GM18907 (cell line): ENCODE data around the gene PRPF6.
A peak's percentile ranks its signal among the peaks of the same experiment; 100 is the strongest.

ENCODE experiments used
- ATAC-seq: cut with Tn5 transposase; IDR thresholded peaks from one replicate; pipeline ENCODE4 v1.9.1; 2021; ENCODE audit warnings: mild to moderate bottlenecking, moderate library complexity; ENCODE audit not compliant: unreplicated experiment

PRPF6 gene, protein sequence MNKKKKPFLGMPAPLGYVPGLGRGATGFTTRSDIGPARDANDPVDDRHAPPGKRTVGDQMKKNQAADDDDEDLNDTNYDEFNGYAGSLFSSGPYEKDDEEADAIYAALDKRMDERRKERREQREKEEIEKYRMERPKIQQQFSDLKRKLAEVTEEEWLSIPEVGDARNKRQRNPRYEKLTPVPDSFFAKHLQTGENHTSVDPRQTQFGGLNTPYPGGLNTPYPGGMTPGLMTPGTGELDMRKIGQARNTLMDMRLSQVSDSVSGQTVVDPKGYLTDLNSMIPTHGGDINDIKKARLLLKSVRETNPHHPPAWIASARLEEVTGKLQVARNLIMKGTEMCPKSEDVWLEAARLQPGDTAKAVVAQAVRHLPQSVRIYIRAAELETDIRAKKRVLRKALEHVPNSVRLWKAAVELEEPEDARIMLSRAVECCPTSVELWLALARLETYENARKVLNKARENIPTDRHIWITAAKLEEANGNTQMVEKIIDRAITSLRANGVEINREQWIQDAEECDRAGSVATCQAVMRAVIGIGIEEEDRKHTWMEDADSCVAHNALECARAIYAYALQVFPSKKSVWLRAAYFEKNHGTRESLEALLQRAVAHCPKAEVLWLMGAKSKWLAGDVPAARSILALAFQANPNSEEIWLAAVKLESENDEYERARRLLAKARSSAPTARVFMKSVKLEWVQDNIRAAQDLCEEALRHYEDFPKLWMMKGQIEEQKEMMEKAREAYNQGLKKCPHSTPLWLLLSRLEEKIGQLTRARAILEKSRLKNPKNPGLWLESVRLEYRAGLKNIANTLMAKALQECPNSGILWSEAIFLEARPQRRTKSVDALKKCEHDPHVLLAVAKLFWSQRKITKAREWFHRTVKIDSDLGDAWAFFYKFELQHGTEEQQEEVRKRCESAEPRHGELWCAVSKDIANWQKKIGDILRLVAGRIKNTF

DNA sequence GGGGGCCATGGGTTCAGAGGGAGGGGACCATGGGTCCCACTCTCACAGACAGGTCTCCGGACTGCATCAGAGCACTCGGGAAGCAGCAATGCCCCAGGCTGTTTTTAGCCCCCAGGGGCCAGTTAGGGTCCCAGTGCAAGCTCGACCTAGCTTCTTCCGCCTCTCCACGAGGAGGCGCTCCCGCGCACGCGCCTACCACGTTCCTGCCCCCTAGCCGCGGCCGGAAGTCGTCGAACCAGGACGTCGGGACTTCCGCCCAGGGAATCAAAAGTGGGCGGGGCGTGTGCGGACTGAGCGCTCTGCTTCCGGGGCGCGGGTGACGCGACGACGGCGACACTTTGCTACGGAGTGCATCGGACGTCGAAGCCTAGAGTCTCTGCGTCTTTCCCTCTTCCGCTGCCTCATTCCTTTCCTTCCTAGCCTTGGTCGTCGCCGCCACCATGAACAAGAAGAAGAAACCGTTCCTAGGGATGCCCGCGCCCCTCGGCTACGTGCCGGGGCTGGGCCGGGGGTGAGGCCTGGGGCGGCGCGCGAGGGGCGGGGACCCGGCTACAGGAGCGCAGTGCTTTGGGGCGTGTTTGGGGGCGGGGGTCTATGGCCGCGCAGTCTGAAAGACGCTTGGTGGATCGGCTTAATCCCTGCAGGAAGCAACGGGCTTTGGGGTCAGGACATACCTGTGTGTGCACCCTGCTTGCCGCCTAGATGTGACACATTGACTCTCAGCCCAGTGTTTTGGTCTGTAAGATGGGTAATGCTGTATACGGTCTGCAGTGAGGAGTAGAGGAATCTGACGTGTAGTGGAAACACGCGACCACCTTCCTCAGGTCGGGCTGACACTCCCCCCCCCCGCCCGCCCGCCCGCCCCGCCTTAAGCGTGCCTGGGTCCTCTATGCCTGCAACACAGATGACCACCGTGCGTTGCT, at the start of gene PRPF6:
Gene PRPF6, plus strand, starts transcription at position 327 of the 923 bp plus-strand sequence. Its CDS starts 114 bp downstream, at position 441.
- ATAC-seq, result peak; percentile 49

GRCh38 chr20:63931735-63932134, 49.2 kb upstream of the PRPF6 start:
- ATAC-seq, result no peak

DNA sequence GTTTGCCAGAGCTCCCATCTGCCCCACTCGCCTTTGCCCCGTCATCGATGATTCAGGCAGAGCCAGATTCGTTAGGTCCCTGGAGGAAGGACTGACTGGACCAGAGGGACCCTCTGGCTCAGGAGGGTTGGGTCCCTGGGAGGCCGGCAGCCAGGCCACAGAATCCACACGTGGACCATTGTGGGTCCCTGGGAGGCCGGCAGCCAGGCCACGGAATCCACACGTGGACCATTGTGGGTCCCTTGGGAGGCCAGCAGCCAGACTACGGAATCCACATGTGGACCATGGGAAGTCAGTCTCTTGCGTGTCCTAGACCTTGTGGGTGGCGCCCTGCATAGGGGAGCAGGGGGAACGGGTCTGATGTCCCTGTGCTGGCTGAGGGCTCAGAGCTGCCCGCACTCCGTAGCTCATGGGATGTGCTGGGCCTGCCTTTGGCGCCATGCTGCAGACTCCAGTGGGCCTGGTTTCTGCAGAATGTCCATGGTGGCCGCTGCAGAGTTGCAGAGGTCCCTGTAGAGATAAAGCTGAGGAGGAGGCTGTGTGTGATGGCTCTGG, 48.2 kb upstream of the PRPF6 start:
- ATAC-seq, result no peak

DNA sequence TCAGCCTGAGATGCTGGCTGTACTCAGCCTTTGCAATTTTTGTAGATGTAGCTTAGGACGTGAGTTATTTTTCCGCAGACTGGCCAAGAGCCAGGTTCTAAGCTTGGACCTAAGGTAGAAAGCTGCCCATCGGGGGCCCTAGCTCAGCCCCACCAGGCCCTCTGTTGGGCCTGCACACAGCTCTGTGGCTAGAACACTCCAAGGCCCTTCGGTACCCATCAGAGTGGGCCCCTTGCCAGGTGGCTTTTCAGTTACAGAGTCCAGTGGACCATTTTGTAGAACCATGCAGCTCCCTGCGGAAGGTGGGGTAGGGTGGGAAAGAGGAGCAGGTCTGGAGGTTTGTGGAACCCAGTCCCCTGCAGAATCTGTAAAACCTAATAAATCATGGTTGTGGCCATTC, 47.3 kb upstream of the PRPF6 start:
- no peak for ATAC-seq

DNA sequence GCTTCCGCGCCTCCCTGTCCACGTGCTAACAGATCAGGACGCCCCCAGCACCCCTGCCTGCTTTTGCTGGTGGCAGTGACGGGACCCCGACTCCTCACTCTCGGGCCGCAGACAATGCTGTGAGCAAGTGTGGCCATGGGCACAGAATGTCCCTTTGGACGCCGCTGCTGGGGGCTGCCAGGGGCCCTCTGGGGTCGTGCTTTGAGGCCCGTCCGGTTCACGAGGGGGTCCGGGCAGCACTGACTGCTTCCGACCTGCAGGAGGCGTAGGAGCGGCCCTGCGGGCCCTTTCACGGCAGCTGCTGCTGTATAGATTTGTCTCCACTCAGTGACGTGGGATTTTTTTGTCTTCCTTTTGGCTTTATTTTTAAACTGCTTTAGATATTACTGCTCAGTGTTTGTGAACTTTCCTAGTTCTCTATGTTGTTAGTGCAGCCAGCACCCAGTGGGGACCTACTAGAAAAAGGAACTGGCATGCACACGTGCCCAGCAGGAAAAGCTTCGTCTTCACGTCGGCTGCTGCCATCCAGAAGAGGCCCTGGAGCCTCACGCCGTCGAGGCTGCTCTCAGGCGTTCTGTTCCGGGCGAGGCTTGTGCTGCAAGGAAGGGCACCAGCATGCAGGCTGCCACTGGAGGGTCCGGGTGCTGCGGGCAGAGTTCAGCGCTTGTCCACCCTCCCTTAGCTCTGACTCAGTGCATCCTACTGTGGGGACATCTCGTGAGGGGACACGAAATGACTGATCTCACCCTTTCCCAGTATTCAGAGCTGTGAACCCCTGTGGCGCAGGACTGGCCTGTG, 46.5 kb upstream of the PRPF6 start:
- ATAC-seq, result no peak

- no peak for ATAC-seq
These were observed 45.5 kb upstream of the PRPF6 start for GRCh38 chr20:63935447-63935846.

DNA sequence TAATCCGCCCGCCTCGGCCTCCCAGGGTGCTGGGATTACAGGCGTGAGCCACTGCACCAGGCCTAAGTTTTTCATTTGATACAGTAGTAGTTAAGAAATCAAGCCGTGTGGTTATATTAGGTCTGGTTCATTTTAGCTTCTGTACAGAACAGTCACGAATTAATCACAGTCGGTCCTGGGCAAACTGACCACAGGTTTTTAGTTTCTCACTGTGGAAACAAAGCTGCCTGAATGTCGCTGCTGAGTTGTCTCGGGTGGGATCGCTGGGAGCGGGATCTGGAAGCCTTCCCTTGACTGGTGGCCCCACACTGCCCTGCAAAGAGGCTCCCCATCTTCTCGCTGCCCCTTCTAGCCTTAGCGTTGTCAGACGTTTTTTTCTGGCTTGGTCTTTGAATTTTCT, 43.3 kb upstream of the PRPF6 start:
- ATAC-seq, result no peak

GRCh38 chr20:63939061-63939935, 41.6 kb upstream of the PRPF6 start:
- no peak for ATAC-seq

DNA sequence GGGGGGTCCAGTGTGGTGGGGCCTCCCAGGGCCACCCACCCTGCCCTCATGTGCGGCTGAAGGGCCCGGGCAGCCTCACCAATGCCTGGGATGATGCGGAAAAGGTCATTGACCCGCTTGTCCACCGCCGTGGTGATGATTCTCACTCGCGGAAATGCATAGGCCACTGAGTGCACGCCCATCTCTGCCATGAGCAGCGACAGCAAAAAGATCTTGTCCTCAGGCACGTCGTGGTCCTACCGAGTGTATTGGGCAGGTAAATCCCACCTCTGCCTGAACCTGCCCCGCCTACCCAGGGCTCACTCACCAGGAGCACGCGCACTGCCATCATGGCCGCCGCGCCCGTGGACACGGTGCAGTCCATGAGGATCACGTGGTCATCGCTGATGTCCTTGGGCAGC, 40.9 kb upstream of the PRPF6 start:
- ATAC-seq, result no peak

- no peak for ATAC-seq
These were observed 40.3 kb upstream of the PRPF6 start for GRCh38 chr20:63940472-63941266.

GRCh38 chr20:63941282-63942081, 39.5 kb upstream of the PRPF6 start:
- no peak for ATAC-seq

- ATAC-seq, result no peak
These were observed 38.5 kb upstream of the PRPF6 start for GRCh38 chr20:63942250-63942951.

DNA sequence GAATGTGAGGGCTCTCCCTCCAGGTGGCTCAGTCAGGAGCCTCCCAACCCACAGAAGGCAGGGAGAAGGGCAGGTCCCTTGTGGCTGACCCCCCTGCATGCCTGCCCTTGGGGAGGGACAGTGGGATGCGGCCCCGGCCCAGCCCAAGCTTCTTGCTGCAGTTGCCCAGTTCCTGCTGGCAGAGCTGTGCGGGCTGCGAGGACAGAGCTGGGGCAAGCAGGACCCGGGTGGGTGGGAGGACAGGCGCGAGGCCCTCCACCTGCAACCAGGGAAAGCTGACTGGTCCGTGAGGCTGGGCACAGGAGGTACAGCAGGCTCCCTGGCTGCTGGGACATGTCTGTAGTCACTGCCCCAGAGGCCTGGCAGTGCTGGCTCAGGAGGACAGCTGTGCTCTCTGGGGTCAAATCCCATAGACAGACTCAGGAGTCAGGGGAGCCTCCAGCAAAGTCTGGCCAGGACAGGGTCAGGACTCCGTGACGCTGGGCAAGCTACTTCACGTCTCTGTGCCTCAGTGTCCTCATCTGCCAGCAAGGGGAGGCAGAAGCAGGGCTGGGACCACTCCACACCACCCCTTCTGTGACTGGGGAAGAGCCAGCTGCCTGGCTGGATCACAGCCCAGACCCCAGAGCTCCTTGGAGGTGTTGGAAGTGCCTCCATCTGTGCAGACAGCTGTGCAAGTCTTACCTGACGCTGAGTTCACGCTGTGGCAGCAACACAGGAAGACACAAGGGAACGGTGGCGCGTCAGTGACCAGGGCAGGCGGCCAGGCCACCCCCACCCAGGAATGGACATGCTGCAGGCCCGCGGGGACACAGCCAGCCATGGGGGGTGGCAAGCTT, 37.7 kb upstream of the PRPF6 start:
- ATAC-seq, result no peak

DNA sequence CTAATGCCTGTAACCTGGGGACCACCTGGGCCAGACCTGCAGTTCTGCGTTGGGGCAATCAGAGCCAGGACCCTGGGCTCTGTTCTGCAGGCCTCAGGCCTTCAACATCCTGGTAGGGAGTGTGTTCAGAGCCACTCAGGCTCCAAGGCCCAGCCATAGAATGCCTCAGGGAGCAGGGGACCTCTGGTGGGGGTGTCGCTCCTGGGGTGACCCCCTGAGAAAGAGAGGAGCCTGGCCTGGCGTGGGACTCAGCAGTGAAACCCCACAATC, 37.2 kb upstream of the PRPF6 start:
- no peak for ATAC-seq

DNA sequence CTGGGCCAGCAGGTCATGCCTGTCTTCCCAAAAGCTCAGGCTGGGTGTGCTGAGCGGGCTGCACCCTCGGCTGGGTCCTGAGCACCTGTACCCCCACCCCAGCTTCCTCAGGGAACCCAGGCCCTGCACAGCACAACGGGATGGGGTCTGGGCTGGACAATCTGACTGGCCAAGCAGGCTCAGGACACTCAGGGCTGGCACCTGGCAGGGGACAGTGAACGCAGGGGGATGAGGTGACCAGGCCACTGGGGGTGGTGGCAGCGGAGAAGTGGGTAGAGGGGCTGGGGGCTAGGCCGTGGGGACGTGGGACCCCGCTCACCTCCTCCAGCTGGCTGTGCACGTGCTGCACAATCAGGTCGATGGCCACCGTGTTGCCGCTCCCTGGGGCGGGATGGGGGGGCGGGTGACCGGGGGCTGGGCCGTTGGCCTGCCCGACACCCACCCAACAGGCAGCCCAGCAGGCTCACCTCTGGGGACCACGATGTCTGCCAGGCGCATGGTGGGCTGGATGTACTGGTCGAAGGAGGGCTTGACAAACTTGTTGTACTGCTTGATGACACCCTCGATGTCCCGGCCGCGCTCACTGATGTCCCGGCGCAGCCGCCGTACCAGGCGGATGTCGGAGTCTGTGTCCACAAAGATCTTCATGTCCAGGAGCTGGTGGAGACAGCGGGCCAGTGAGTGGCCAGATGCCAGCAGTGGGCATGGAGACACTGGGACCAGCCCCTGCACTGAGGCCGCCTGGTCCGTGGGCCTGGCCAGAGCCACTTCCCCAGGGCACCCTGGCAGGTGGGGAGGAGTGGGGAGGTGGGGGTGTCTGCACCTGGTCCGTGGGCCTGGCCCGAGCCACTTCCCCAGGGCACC, 36.6 kb upstream of the PRPF6 start:
- ATAC-seq, result no peak
